OCI-LY7 (cell line): ENCODE results near the gene ADARB2. TPM values are rescaled to one million over a fixed set of nuclear protein-coding genes. Genes with fewer than 3 reads are reported as not detected.

Experiments used
- BruUV-seq: library from RNA; stranded (reverse); fragments of 400-500 nt; replicated peaks from 2 replicates; lab custom pipeline; 2021; lab: Mats Ljungman, UMichigan
- CTCF ChIA-PET: fragments of 300-600 bp; sonication (Branson Sonifier 250); formaldehyde crosslinking; loops from one replicate; lab custom pipeline; 2022; ENCODE audit warnings: antibody characterized with exemption; ENCODE audit not compliant: unreplicated experiment; lab: Charles Lee
- POLR2A ChIA-PET: fragments of 300-600 bp; sonication (Branson Sonifier 250); formaldehyde crosslinking; loops from one replicate; lab custom pipeline; 2022; ENCODE audit warnings: antibody characterized with exemption; lab: Charles Lee
- DNase-seq: peaks from one replicate; pipeline ENCODE4 v3.0.0-alpha.2; 2015; ENCODE audit warnings: low spot score
- H2AFZ ChIP-seq: fragments of 200-600 bp; sonication (generic), shearing (Covaris generic); 2 replicates; pipeline ENCODE4 v1.6.1; 2014; ENCODE audit warnings: mild to moderate bottlenecking, antibody characterized with exemption, low read length, moderate library complexity
- H3K27ac ChIP-seq: fragments of 200-600 bp; sonication (generic); 2 replicates; pipeline ENCODE4 v1.5.1; 2014; ENCODE audit warnings: mixed run types, low read depth, mild to moderate bottlenecking, moderate library complexity, low read length, inconsistent platforms; ENCODE audit not compliant: poor library complexity, severe bottlenecking
- H3K36me3 ChIP-seq: fragments of 200-600 bp; sonication (generic); 2 replicates; pipeline ENCODE4 v1.6.1; 2014; ENCODE audit warnings: mild to moderate bottlenecking, antibody characterized with exemption, low read length, moderate library complexity, mixed read lengths; ENCODE audit not compliant: insufficient read depth
- H3K4me1 ChIP-seq: fragments of 200-600 bp; sonication (generic); 2 replicates; pipeline ENCODE4 v1.5.1; 2014; ENCODE audit warnings: mild to moderate bottlenecking, low read length; ENCODE audit not compliant: insufficient read depth, poor library complexity, severe bottlenecking
- H3K4me2 ChIP-seq: fragments of 200-600 bp; sonication (generic); 2 replicates; pipeline ENCODE4 v1.6.1; 2014; ENCODE audit warnings: mild to moderate bottlenecking, low read length
- H3K4me3 ChIP-seq: fragments of 200-600 bp; sonication (generic); 2 replicates; pipeline ENCODE4 v1.5.1; 2014; ENCODE audit warnings: mild to moderate bottlenecking, low read depth, low read length; ENCODE audit not compliant: poor library complexity, severe bottlenecking
- H3K79me2 ChIP-seq: fragments of 200-600 bp; sonication (generic); 2 replicates; pipeline ENCODE4 v1.6.1; 2016; ENCODE audit warnings: low read depth, mild to moderate bottlenecking, low read length, moderate library complexity, mixed read lengths; ENCODE audit not compliant: insufficient read depth
- H3K9me2 ChIP-seq: fragments of 200-600 bp; sonication (generic); 2 replicates; pipeline ENCODE4 v1.6.1; 2016; ENCODE audit warnings: mild to moderate bottlenecking, low read length, mixed read lengths; ENCODE audit not compliant: insufficient read depth
- H3K9me3 ChIP-seq: fragments of 200-600 bp; sonication (generic); 2 replicates; pipeline ENCODE4 v1.6.1; 2014; ENCODE audit warnings: mild to moderate bottlenecking, mixed run types, low read length, mixed read lengths
- H4K20me1 ChIP-seq: fragments of 200-600 bp; sonication (generic); 2 replicates; pipeline ENCODE4 v1.6.1; 2014; ENCODE audit warnings: mild to moderate bottlenecking, antibody characterized with exemption, low read length, moderate library complexity, mixed read lengths; ENCODE audit not compliant: insufficient read depth
- CTCF ChIP-seq: fragments of 200-600 bp; sonication (generic); conservative IDR thresholded peaks from 2 replicates; pipeline ENCODE4 v1.5.1; 2014; ENCODE audit warnings: mild to moderate bottlenecking, antibody characterized with exemption, low read length, moderate library complexity, mixed read lengths
- EZH2phosphoT487 ChIP-seq: fragments of 200-600 bp; sonication (generic); IDR thresholded peaks from 2 replicates; pipeline ENCODE4 v1.6.1; 2018; ENCODE audit warnings: low read depth, borderline replicate concordance, mild to moderate bottlenecking, mixed run types, antibody characterized with exemption, low read length, moderate library complexity, mixed read lengths
- intact Hi-C: fragments of 100-400 bp; cut with micrococcal nuclease; formaldehyde crosslinking; loops from one replicate; pipeline ENCODE4 v1.10.0; 2022; ENCODE audit not compliant: unreplicated experiment
- total RNA-seq, 2 experiments: library from RNA; depleted of rRNA in 1 of 2; stranded (reverse); fragments of >200 nt in 1 of 2; shearing (Covaris generic) in 1 of 2; gene quantifications; 2 replicates each; pipeline ENCODE4 v1.2.3, GENCODE V29; 2014 to 2022

Gene ADARB2
- total RNA-seq, 2 experiments from 2014 or later: 0.03 TPM; not detected in 1

- ChIA-PET CTCF (no interaction called here), POLR2A (no interaction called here)
- intact Hi-C loops: no loop called here
- Histone ChIP-seq H3K27ac (no peak overlapping the region), H3K4me1 (no peaks in the 10 kb centered on the region), H3K4me3 (no peak overlapping the region), H3K4me2 (no peak overlapping the region), H3K9me3 (no peaks in the 10 kb centered on the region), H3K36me3 (no peaks in the 10 kb centered on the region), H4K20me1 (no peaks in the 10 kb centered on the region), H2AFZ (no peak overlapping the region), H3K79me2 (no peaks in the 10 kb centered on the region), H3K9me2 (no peaks in the 10 kb centered on the region)
- no peak for DNase-seq
- BruUV-seq: no TSS peak
- TF ChIP-seq CTCF (no peak), EZH2phosphoT487 (no peak)
Observed at GRCh38 chr10:1230138-1230537, 507.2 kb downstream of the ADARB2 start.

GRCh38 chr10:1229574-1229973 lies 507.8 kb downstream of the ADARB2 start:
- no peak overlapping the region for H3K4me2 ChIP-seq
- H4K20me1 ChIP-seq: no peaks in the 10 kb centered on the region
- H3K27ac ChIP-seq: no peak overlapping the region
- H3K4me1 ChIP-seq: no peaks in the 10 kb centered on the region
- no peak for DNase-seq
- no peak overlapping the region for H2AFZ ChIP-seq
- no peaks in the 10 kb centered on the region for H3K79me2 ChIP-seq
- H3K4me3 ChIP-seq: no peak overlapping the region
- no peaks in the 10 kb centered on the region for H3K9me3 ChIP-seq
- no peak for TF ChIP-seq EZH2phosphoT487
- TF ChIP-seq CTCF: no peak
- ChIA-PET POLR2A (no interaction called here), CTCF (no interaction called here)
- no peaks in the 10 kb centered on the region for H3K36me3 ChIP-seq
- no peaks in the 10 kb centered on the region for H3K9me2 ChIP-seq
- no TSS peak for BruUV-seq
- intact Hi-C loops: no loop called here

GRCh38 chr10:1229116-1229515 lies 508.2 kb downstream of the ADARB2 start:
- no TSS peak for BruUV-seq
- ChIA-PET CTCF (no interaction called here), POLR2A (no interaction called here)
- H3K4me3 ChIP-seq: no peak overlapping the region
- H3K9me3 ChIP-seq: no peaks in the 10 kb centered on the region
- no peak overlapping the region for H3K27ac ChIP-seq
- no peak for TF ChIP-seq EZH2phosphoT487
- TF ChIP-seq CTCF: no peak
- intact Hi-C loops: no loop called here
- H2AFZ ChIP-seq: no peak overlapping the region
- DNase-seq: no peak
- H4K20me1 ChIP-seq: no peaks in the 10 kb centered on the region
- H3K79me2 ChIP-seq: no peaks in the 10 kb centered on the region
- H3K4me1 ChIP-seq: no peaks in the 10 kb centered on the region
- no peak overlapping the region for H3K4me2 ChIP-seq
- no peaks in the 10 kb centered on the region for H3K9me2 ChIP-seq
- no peaks in the 10 kb centered on the region for H3K36me3 ChIP-seq
